Neural progenitor cell (in vitro differentiated cells): ENCODE data around the gene PITPNM3. TPM values are rescaled to one million over a fixed set of nuclear protein-coding genes. Genes with fewer than 3 reads are reported as not detected.

ENCODE experiments used
- DNase-seq: peaks from one replicate; pipeline ENCODE4 v3.0.0-alpha.2; 2016; ENCODE audit warnings: low spot score
- H2AFZ ChIP-seq: fragments of 200-600 bp; sonication (generic); replicated peaks from 2 replicates; pipeline ENCODE4 v1.6.1; 2016; ENCODE audit warnings: antibody characterized with exemption
- H3F3A ChIP-seq: fragments of 200-600 bp; sonication (generic); 2 replicates; pipeline ENCODE4 v1.6.1; 2016; ENCODE audit warnings: antibody characterized with exemption, low read depth
- H3K27ac ChIP-seq: fragments of 200-600 bp; sonication (generic); 2 replicates; pipeline ENCODE4 v1.5.1; 2016; ENCODE audit warnings: mild to moderate bottlenecking
- H3K27me3 ChIP-seq: fragments of 200-600 bp; sonication (generic); 2 replicates; pipeline ENCODE4 v1.6.1; 2016; ENCODE audit warnings: mild to moderate bottlenecking, moderate library complexity
- H3K36me3 ChIP-seq: fragments of 200-600 bp; sonication (generic); 2 replicates; pipeline ENCODE4 v1.5.1; 2016
- H3K4me1 ChIP-seq: fragments of 200-600 bp; sonication (generic); 2 replicates; pipeline ENCODE4 v1.6.1; 2016; ENCODE audit warnings: mixed run types
- H3K4me2 ChIP-seq: fragments of 200-600 bp; sonication (generic); 2 replicates; pipeline ENCODE4 v1.6.1; 2016
- H3K4me3 ChIP-seq: fragments of 200-600 bp; sonication (generic); 2 replicates; pipeline ENCODE4 v1.5.1; 2016
- H3K79me2 ChIP-seq: fragments of 200-600 bp; sonication (generic); 2 replicates; pipeline ENCODE4 v1.6.1; 2016; ENCODE audit warnings: low read depth
- H3K9ac ChIP-seq: fragments of 200-600 bp; sonication (generic); 2 replicates; pipeline ENCODE4 v1.6.1; 2016
- H3K9me3 ChIP-seq: fragments of 200-600 bp; sonication (generic); 2 replicates; pipeline ENCODE4 v1.5.1; 2016; ENCODE audit warnings: low read depth
- H4K20me1 ChIP-seq: fragments of 200-600 bp; sonication (generic); 2 replicates; pipeline ENCODE4 v1.6.1; 2016; ENCODE audit warnings: low read depth
- H3K27ac Mint-ChIP-seq: 3 replicates; pipeline ENCODE4 v1.8.0; 2021; ENCODE audit warnings: mixed read lengths
- H3K27me3 Mint-ChIP-seq: 2 replicates; pipeline ENCODE4 v1.8.0; 2022; ENCODE audit warnings: low read depth, mild to moderate bottlenecking, inconsistent platforms, moderate library complexity, mixed read lengths; ENCODE audit not compliant: insufficient read depth
- H3K36me3 Mint-ChIP-seq: 3 replicates; pipeline ENCODE4 v1.8.0; 2021; ENCODE audit warnings: mixed read lengths
- H3K4me1 Mint-ChIP-seq: 3 replicates; pipeline ENCODE4 v1.8.0; 2021; ENCODE audit warnings: mixed read lengths
- H3K4me3 Mint-ChIP-seq: 3 replicates; pipeline ENCODE4 v1.8.0; 2021; ENCODE audit warnings: mild to moderate bottlenecking, moderate library complexity, mixed read lengths
- H3K9me3 Mint-ChIP-seq: 3 replicates; pipeline ENCODE4 v1.8.0; 2020; ENCODE audit warnings: mixed read lengths
- EZH2 ChIP-seq: fragments of 200-600 bp; sonication (generic); IDR thresholded peaks from 2 replicates; pipeline ENCODE4 v1.6.1; 2017; ENCODE audit warnings: antibody characterized with exemption, mild to moderate bottlenecking, moderate library complexity
- EZH2phosphoT487 ChIP-seq: fragments of 200-600 bp; sonication (generic); IDR thresholded peaks from 2 replicates; pipeline ENCODE4 v1.6.1; 2017; ENCODE audit warnings: antibody characterized with exemption
- total RNA-seq: library from RNA; depleted of rRNA; stranded (reverse); fragments of >200 nt; gene quantifications from 2 replicates; pipeline ENCODE4 v1.2.3, GENCODE V29; 2015; ENCODE audit warnings: low replicate concordance
- TF ChIP-seq, protein P1 (sequence below): fragments of 200-600 bp; sonication (generic); IDR thresholded peaks from 2 replicates; pipeline ENCODE4 v1.5.1; 2017; ENCODE audit warnings: antibody characterized with exemption, mild to moderate bottlenecking

Gene PITPNM3
- total RNA-seq, 1 donor from 2014 or later, result 2.8 TPM

DNA sequence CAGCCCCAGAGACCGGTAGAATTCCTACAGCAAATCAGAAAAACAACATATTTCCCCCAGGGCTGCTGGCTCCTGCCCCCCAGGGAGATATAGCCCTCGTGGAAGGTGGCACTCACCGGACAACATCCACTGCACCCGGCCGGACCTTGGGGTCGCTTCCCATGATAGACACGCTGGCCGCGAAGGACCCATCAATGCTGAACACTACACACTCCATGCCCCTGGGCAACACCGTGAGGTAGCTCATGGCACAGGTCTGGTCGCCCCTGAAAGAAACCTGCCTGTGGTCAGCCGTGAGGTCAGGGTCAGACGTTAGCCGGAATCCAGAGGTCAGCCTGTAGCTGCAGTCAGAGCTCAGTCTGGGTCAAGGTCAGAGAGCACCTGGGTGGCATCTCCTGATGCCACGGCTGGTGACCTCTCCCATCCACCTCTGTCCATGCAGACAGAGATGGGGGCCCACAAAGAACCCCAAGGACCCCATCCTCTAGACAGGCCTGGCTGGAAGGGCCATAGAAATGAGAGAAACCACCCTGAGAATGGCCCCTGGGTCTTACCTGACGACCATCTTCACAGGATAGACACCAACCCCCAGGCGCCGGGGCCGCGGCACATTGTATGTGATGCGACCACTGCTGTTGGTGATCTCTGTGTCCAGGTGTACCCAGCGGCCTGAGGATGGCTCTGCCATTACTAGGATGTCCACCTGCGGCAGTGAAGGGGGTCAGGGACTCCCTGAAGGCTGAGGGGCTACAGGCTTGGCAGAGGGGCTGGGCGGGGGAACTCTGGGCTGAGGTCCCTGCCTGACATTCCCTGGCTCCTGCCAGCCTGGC lies 92.5 kb downstream of the PITPNM3 start:
- no peaks in the 10 kb centered on the region for H3K27me3 ChIP-seq
- H3K4me3 Mint-ChIP-seq, result no peak overlapping the region
- peak overlapping the region; percentile 80 for H3K27ac Mint-ChIP-seq
- H3K79me2 ChIP-seq, result no peaks in the 10 kb centered on the region
- peaks cover 11% of the 10 kb centered on the region for H3K27me3 Mint-ChIP-seq
- no peak overlapping the region for H2AFZ ChIP-seq
- no peak overlapping the region for H3K4me3 ChIP-seq
- H3F3A ChIP-seq, result peaks cover 19% of the 10 kb centered on the region
- H3K36me3 ChIP-seq, result no peaks in the 10 kb centered on the region
- peaks cover 4% of the 10 kb centered on the region for H3K9me3 Mint-ChIP-seq
- peaks cover 35% of the 10 kb centered on the region for H3K4me1 Mint-ChIP-seq
- H3K27ac ChIP-seq, result no peak overlapping the region
- H3K9me3 ChIP-seq, result no peaks in the 10 kb centered on the region
- peaks cover 30% of the 10 kb centered on the region for H3K4me1 ChIP-seq
- DNase-seq, result no peak
- TF ChIP-seq EZH2phosphoT487, result no peak
- TF ChIP-seq, protein P1, sequence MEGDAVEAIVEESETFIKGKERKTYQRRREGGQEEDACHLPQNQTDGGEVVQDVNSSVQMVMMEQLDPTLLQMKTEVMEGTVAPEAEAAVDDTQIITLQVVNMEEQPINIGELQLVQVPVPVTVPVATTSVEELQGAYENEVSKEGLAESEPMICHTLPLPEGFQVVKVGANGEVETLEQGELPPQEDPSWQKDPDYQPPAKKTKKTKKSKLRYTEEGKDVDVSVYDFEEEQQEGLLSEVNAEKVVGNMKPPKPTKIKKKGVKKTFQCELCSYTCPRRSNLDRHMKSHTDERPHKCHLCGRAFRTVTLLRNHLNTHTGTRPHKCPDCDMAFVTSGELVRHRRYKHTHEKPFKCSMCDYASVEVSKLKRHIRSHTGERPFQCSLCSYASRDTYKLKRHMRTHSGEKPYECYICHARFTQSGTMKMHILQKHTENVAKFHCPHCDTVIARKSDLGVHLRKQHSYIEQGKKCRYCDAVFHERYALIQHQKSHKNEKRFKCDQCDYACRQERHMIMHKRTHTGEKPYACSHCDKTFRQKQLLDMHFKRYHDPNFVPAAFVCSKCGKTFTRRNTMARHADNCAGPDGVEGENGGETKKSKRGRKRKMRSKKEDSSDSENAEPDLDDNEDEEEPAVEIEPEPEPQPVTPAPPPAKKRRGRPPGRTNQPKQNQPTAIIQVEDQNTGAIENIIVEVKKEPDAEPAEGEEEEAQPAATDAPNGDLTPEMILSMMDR, result no peak
- TF ChIP-seq EZH2, result no peak
- H3K9ac ChIP-seq, result no peak overlapping the region
- H3K36me3 Mint-ChIP-seq, result peaks cover 5% of the 10 kb centered on the region
- H3K4me2 ChIP-seq, result no peak overlapping the region
- no peaks in the 10 kb centered on the region for H4K20me1 ChIP-seq

GRCh38 chr17:6462692-6463091 lies 93.7 kb downstream of the PITPNM3 start:
- Histone ChIP-seq H3K79me2 (no peaks in the 10 kb centered on the region), H3K4me2 (no peak overlapping the region), H3F3A (peaks cover 19% of the 10 kb centered on the region), H3K27me3 (no peaks in the 10 kb centered on the region), H3K36me3 (no peaks in the 10 kb centered on the region), H4K20me1 (no peaks in the 10 kb centered on the region), H3K4me3 (no peak overlapping the region), H3K9ac (no peak overlapping the region), H3K27ac (no peak overlapping the region), H3K4me1 (peaks cover 36% of the 10 kb centered on the region), H2AFZ (no peak overlapping the region), H3K9me3 (no peaks in the 10 kb centered on the region)
- TF ChIP-seq EZH2phosphoT487, result no peak
- no peak for TF ChIP-seq EZH2
- TF ChIP-seq, protein P1, result no peak
- H3K4me1 Mint-ChIP-seq, result peaks cover 35% of the 10 kb centered on the region
- peak overlapping the region; percentile 10 for H3K4me3 Mint-ChIP-seq
- H3K27me3 Mint-ChIP-seq, result peaks cover 7% of the 10 kb centered on the region
- H3K36me3 Mint-ChIP-seq, result peaks cover 4% of the 10 kb centered on the region
- peaks cover 4% of the 10 kb centered on the region for H3K9me3 Mint-ChIP-seq
- DNase-seq, result no peak
- peak overlapping the region; percentile 95 for H3K27ac Mint-ChIP-seq

GRCh38 chr17:6461792-6462524 lies 94.4 kb downstream of the PITPNM3 start:
- H4K20me1 ChIP-seq, result no peaks in the 10 kb centered on the region
- DNase-seq, result peak; percentile 87
- Mint-ChIP-seq H3K36me3 (peaks cover 3% of the 10 kb centered on the region), H3K4me3 (peak overlapping the region; percentile 8), H3K4me1 (peaks cover 41% of the 10 kb centered on the region), H3K9me3 (peaks cover 4% of the 10 kb centered on the region), H3K27ac (peak overlapping the region; percentile 95), H3K27me3 (peaks cover 9% of the 10 kb centered on the region)
- H3K4me3 ChIP-seq, result peak overlapping the region; percentile 7
- H2AFZ ChIP-seq, result no peak overlapping the region
- no peaks in the 10 kb centered on the region for H3K9me3 ChIP-seq
- no peak overlapping the region for H3K9ac ChIP-seq
- no peak overlapping the region for H3K27ac ChIP-seq
- H3F3A ChIP-seq, result peaks cover 19% of the 10 kb centered on the region
- TF ChIP-seq, protein P1, result no peak
- TF ChIP-seq EZH2, result no peak
- no peak for TF ChIP-seq EZH2phosphoT487
- H3K27me3 ChIP-seq, result no peaks in the 10 kb centered on the region
- H3K36me3 ChIP-seq, result no peaks in the 10 kb centered on the region
- H3K79me2 ChIP-seq, result no peaks in the 10 kb centered on the region
- H3K4me1 ChIP-seq, result peaks cover 42% of the 10 kb centered on the region
- peak overlapping the region; percentile 64 for H3K4me2 ChIP-seq
